ENCODE results near the gene PIGBOS1.
A peak's percentile ranks its signal among the peaks of the same experiment; 100 is the strongest.
"Not testable (repeated sequence)": the region's sequence is repeated elsewhere in the genome, so short reads cannot be mapped to it uniquely, and the experiment has no call there.

Gene PIGBOS1

DNA sequence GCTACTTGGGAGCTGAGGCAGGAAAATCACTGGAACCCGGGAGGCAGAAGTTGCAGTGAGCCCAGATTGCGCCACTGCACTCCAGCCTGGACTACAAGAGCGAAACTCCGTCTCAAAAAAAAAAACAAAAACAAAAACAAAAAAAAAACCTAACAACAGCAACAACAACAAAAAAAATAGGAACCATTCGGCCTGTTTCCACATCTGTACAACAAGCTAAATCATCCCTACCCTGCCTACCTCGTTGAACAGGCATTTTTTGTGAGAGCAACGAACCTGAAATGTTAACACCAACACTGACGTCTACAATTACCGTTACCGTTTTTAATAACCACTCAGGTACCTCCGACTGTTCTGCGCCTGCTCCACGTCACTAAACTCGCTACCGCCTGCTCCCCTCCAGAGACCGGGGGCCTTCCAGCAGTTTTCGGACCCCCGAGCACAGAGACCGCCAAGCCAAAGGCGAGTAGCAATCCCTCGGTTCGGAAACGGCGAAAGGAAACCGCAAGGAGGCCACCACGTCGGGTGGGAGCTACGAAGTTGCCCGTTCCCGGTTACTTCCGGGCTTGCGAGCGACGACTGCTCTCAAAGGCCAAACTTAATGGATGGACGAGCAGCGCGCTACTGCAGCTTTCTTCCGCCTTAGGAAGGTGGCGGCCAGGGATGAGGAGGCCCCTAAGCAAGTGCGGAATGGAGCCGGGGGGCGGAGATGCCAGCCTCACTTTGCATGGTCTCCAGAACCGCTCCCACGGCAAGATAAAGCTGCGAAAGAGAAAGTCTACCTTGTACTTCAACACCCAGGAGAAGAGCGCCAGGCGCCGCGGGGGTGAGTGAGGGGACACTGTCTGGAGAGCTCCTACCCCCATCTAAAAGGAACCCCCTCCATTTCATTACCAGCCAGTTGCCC lies at the start of gene PIGBOS1, which contains the start of gene PIGB:
TSS of gene PIGBOS1 (minus strand) at position 536 of the 907 bp plus-strand sequence. CDS start 1,331 bp downstream, outside the sequence.
TSS of gene PIGB (plus strand) at position 635 of the 907 bp plus-strand sequence. CDS start at position 664, 29 bp downstream.
- peak; percentile 59 to 63 for DNase-seq (ENCODE audit: low read depth in 2 of 2)

GRCh38 chr15:55366981-55367380 lies 48.1 kb upstream of the PIGBOS1 start:
- no peak for DNase-seq (ENCODE audit: low read depth in 2 of 2)

DNA sequence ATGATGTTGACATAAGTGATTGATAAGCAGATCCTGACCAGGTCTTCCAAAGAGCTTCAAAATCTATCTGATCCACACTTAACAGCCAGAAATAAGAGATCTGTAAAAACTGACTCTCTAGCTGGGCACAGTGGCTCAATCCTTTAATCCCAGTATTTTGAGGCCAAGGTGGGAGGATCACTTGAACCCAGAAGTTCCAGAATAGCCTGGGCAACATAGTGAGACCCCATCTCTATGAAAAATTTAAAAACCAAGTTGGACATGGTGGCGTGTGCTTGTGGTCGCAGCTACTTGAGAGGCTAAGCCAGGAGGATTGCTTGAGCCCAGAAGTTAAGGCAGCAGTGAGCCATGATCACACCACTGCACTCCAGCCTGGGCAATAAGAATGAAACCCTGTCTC lies 43.7 kb upstream of the PIGBOS1 start:
- no peak for DNase-seq (ENCODE audit: low read depth in 2 of 2)

GRCh38 chr15:55361048-55361447 lies 42.1 kb upstream of the PIGBOS1 start:
- no peak for DNase-seq (ENCODE audit: low read depth in 2 of 2)

GRCh38 chr15:55360256-55360655 lies 41.3 kb upstream of the PIGBOS1 start:
- DNase-seq (ENCODE audit: low read depth in 2 of 2) = no peak

- DNase-seq (ENCODE audit: low read depth in 2 of 2) = no peak
These were observed 39.5 kb upstream of the PIGBOS1 start for GRCh38 chr15:55358471-55358870.

DNA sequence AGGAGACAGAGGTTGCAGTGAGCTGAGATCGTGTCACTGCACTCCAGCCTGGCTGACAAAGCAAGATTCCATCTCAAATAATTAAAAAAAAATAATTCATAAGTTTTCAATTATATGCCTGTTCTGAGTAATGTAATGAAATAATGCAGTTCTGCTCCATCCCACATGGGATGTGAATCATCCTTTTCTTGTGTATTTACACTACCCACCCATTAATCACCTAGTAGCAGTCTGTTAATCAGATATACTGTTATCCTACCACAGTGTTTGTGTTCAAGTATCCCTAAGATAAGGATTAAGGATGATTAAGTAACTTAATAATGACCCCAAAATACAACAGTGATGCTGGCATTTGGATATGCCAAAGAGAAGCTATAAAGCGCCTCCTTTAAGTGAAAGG lies 38.9 kb upstream of the PIGBOS1 start:
- DNase-seq (ENCODE audit: low read depth in 2 of 2) = no peak

GRCh38 chr15:55356985-55357585 lies 38.2 kb upstream of the PIGBOS1 start:
- DNase-seq (ENCODE audit: low read depth in 2 of 2) = no peak

GRCh38 chr15:55353025-55353424 lies 34.1 kb upstream of the PIGBOS1 start:
- no peak for DNase-seq (ENCODE audit: low read depth in 2 of 2)

DNA sequence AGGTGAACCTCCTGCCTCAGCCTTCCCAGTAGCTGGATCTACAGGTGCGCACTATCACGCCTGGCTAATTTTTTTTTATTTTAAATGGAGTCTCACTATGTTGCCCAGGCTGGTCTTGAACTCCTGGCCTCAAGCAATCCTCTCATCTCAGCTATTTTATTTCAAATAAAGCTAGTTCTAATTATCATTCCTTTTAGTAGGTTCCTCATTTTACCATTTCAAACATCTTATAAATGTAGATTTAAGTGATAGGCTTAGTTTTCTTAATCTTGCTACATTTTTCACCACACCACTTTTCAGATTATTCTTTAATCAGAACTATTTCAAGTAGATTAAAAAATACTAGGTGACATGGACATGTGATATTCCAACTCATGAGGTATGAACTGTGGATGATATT lies 30.4 kb upstream of the PIGBOS1 start:
- DNase-seq (ENCODE audit: low read depth in 2 of 2) = no peak

- DNase-seq (ENCODE audit: low read depth in 2 of 2) = no peak
These were observed 29.4 kb upstream of the PIGBOS1 start for GRCh38 chr15:55348281-55348778.

DNA sequence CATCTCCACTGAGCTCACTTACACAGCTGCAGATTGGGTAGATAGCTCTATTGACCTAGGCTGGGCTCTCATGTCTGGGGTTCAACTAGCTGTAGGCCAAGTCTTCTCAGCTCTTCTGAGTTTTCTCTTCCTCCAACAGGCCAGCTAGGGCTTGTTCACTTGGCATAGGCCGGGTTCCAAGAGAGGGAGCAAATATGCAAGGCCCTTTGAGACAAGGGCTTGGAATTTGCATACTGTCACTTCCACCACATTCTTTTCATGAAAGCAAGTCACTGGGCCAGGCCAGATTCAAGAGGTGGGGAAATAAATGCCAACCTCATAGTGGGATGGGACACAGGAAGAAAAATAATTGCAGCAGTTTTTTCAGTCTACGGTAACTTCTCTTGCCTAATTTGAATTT lies 25.3 kb upstream of the PIGBOS1 start:
- no peak for DNase-seq (ENCODE audit: low read depth in 2 of 2)

GRCh38 chr15:55343168-55343567 lies 24.2 kb upstream of the PIGBOS1 start:
- DNase-seq (ENCODE audit: low read depth in 2 of 2) = no peak

DNA sequence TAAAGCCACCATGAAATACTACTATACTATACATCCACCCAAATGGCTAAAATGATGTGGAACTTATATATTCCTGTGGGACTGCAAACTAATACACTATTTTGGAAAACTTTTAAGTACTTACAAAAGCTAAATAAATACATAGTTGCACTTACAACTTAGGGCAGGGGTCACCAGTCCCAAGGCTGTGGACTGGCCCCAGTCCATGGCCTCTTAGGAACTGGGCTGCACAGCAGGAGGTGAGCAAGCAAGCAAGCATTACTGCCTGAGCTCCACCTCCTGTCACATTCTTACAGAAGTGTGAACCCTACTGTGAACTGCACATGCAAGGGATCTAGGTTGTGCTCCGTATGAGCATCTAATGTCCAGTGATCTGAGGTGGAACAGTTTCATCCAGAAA lies 18.2 kb upstream of the PIGBOS1 start:
- DNase-seq (ENCODE audit: low read depth in 2 of 2) = no peak

GRCh38 chr15:55334997-55335396 lies 16.1 kb upstream of the PIGBOS1 start:
- DNase-seq (ENCODE audit: low read depth in 2 of 2) = no peak

GRCh38 chr15:55334371-55334770 lies 15.4 kb upstream of the PIGBOS1 start:
- DNase-seq (ENCODE audit: low read depth in 2 of 2) = no peak

- DNase-seq (ENCODE audit: low read depth in 2 of 2) = no peak
These were observed 8.5 kb upstream of the PIGBOS1 start for GRCh38 chr15:55327387-55327786.

DNA sequence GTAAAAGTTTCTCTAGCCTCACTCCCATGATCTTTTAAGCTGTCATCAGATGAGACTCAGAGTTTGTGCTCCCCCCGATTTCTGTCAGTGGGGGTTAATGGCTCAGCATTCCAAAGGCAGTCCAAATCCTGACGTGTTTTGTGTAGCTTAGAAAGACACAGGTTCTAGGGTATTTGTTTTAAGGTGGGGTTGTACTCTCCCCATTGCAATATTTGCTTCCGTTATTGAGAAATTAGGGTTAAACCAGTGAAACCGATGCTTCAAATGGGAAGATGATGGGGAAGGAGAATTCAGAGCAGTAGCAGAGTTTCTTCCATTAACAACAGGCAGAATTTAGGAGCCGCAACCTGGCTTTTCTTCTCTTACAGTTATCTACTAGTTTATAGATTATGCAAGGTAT lies 3.5 kb upstream of the PIGBOS1 start:
- no peak for DNase-seq (ENCODE audit: low read depth in 2 of 2)

GRCh38 chr15:55320963-55321362 lies 2.0 kb upstream of the PIGBOS1 start:
- no peak for DNase-seq (ENCODE audit: low read depth in 2 of 2)

- DNase-seq (ENCODE audit: low read depth in 2 of 2) = no peak
These were observed 1.3 kb upstream of the PIGBOS1 start for GRCh38 chr15:55320238-55320550.

GRCh38 chr15:55319537-55320237 lies 764 bp upstream of the PIGBOS1 start:
- DNase-seq (ENCODE audit: low read depth in 2 of 2) = no peak

DNA sequence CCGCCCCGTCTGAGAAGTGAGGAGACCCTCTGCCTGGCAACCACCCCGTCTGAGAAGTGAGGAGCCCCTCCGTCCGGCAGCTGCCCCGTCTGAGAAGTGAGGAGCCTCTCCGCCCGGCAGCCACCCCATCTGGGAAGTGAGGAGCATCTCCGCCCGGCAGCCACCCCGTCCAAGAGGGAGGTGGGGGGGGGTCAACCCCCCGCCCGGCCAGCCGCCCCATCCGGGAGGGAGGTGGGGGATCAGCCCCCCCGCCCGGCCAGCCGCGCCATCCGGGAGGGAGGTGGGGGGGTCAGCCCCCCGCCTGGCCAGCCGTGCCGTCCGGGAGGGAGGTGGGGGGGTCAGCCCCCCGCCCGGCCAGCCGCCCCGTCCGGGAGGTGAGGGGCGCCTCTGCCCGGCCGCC lies 16.1 kb downstream of the PIGBOS1 start:
- DNase-seq (ENCODE audit: low read depth in 2 of 2) = not testable (repeated sequence)
